Stimulated activated naive CD4-positive, alpha-beta T cell (primary cell): ENCODE data around the gene ROPN1L.

Experiments used
- DNase-seq, 6 experiments: peaks; one replicate each; lab custom pipeline; 2025; lab: John Stamatoyannopoulos, UW

Gene ROPN1L

GRCh38 chr5:10457682-10458574 is 16.2 kb downstream of the ROPN1L start:
- DNase-seq = no peak

GRCh38 chr5:10459080-10460055 is 17.7 kb downstream of the ROPN1L start:
- DNase-seq = no peak

GRCh38 chr5:10460252-10460906 is 18.7 kb downstream of the ROPN1L start:
- DNase-seq = no peak

GRCh38 chr5:10461041-10461440 is 19.4 kb downstream of the ROPN1L start:
- DNase-seq = no peak

- no peak for DNase-seq
Observed at GRCh38 chr5:10461904-10462555, 20.4 kb downstream of the ROPN1L start.

- no peak for DNase-seq
Observed at GRCh38 chr5:10463566-10463965, 21.9 kb downstream of the ROPN1L start.

- DNase-seq = no peak
Observed at GRCh38 chr5:10464173-10464572, 22.5 kb downstream of the ROPN1L start.

- DNase-seq = no peak
Observed at GRCh38 chr5:10465726-10466125, 24.0 kb downstream of the ROPN1L start.

- no peak for DNase-seq
Observed at GRCh38 chr5:10466446-10467073, 24.9 kb downstream of the ROPN1L start.

- DNase-seq = no peak
Observed at GRCh38 chr5:10467281-10468198, 25.9 kb downstream of the ROPN1L start.

- no peak for DNase-seq
Observed at GRCh38 chr5:10468256-10468655, 26.6 kb downstream of the ROPN1L start.

GRCh38 chr5:10469253-10470050 is 27.8 kb downstream of the ROPN1L start:
- no peak for DNase-seq

- no peak for DNase-seq
Observed at GRCh38 chr5:10470669-10471068, 29.0 kb downstream of the ROPN1L start.

GRCh38 chr5:10471677-10472076 is 30.0 kb downstream of the ROPN1L start:
- no peak for DNase-seq

- DNase-seq = no peak
Observed at GRCh38 chr5:10474521-10475075, 32.9 kb downstream of the ROPN1L start.

GRCh38 chr5:10475931-10476676 is 34.4 kb downstream of the ROPN1L start:
- no peak for DNase-seq

GRCh38 chr5:10476878-10477277 is 35.2 kb downstream of the ROPN1L start:
- DNase-seq = no peak

GRCh38 chr5:10477943-10478342 is 36.3 kb downstream of the ROPN1L start:
- DNase-seq = no peak
